Retina (tissue), 1 donor: ENCODE results near the gene KCNK15.

Source experiments
- DNase-seq: peaks from one replicate; pipeline ENCODE4 v3.0.0-alpha.2; 2016

Gene KCNK15

DNA sequence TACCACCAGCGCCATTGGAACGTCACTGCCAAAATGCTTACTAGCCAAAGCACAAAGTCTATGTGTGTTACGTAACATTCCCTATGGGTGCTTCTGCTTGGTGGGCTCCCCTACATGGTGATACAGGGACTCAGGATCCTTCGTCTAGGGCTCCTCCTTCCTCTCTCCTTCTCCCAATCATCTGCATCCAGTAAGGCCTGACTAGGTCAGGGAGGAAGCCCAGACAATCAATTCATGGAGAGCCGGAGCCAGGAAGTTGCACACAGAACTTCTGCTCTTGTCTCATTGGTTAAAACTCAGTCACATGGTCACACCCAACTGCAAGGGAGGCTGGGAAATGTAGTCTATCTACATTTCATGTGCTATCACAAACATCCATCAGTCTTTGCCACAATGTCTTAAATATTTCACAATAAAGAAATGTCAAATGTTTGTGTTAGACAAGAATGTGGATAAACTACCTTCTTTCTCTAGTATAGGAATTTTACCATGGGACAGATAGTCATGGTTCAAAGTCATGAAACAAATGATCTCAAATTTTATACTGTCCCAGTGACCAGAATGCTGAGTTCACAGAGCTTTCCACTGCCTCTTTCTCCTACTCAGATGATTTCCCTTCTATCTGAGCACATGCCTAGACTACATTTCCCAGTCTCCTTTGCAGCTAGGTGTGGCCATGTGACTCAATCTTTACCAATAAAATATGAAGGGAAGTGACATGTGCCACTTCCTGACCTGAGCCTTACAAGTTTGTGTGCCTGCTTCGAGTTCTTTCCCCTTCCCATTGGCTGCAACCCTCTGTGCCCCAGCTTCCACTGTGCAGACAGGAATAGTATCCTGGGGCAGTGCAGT is 9.3 kb upstream of the KCNK15 start:
- peak; percentile 53 for DNase-seq

DNA sequence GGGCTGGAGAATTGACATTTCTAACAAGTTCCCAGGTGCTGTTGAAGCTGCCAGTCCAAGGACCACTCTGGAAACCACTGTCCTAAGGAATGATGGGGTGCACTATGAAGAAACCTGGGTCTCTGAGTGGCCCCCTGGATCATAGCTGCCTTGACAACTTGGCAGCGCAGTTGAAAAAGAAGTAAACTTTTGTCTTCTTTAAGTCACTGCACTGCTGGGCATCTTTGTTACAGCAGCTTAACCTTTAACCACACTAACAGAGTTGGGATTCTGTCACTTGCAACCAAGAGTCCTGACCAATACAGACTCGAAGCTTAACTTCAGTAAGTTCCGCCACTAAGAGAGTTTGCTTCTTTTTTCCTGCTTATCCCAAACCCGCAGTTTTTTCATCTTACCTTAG is 8.5 kb upstream of the KCNK15 start:
- no peak for DNase-seq

DNA sequence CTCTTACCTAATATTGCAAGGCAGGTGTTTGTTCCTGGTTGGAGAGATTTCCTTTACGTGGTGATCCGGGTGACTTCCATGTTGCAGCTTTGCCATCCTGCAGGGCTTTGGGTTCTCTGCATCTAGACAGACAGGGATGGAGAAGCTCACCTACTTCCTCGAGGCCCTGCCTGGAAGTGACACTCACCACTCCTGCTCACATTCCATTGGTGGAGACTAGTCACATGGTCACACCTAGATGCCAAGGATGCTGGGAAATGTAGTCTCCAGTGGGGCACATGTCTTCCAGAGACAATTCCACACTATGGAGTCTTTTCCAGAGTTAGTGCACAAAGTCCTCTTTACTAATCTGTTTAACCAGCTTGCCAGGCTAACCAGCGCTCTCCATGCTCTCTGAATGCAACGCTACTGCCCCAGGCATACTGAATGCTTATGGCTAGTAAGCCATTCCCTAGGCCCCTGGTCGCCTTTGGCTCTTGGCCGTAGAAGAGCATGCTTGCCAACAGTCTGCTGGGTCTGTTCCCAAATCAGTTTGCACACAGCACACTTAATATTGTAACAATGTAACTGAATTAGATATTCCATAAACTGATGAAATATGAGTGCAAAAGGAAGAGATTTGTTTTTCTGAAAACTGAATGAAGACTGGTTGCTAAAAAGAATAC is 6.7 kb upstream of the KCNK15 start:
- DNase-seq, result peak; percentile 67

DNA sequence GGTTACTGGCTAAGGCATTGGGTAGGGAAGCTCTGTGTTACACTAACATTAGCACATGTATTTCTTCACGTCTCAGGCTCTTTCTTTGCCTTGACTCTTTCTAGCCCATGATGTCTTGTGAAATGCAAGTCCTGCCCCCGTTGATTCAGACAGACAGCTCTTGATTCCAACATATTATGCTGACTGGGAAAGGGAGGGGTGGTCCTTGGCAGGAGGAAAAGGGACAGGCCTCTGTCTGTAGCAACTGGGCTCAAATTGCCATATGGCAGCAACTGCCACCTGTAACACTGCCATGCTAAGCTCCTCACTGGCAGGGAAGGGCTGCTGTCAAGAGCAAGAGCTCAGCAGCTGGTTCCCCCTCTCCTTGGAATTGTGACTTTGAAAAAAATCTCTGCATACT is 5.7 kb upstream of the KCNK15 start:
- DNase-seq, result no peak

DNA sequence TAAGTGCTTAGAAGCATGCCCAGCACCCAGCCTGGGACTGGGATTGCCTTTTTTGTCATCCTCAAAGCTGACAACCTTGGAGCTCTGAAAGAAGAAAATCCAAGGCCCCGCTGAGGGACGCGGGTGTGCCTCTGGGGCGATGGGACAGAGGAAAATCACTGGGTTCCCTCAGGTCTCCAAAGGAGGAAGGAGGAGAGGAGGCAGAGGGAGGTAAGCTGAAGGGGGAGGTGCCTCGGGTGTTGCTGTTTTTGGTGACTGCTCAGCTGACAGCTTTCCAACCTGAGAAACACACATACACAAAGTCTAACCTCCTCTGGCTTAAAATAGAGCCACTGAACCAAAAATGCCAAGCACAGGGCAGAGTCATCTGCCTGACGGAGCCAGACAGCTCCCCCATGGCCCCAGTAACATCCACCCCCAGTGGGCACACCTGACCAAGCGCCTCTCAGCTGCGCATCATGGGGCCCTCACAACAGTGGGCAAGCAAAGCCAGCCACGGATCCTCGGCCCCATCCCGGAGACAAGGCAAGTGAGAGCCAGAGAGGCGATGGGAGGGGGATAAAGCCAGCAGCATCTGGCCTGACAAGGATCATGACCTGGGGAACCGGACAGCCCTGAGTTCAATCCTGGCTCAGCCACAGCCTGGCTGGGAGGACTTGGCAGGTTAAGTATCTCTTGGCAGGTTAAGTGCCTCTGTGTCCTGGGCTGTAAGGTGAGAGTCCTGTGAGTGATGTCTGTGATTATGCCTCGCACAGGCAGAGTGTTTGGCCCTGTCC is 3.2 kb upstream of the KCNK15 start:
- DNase-seq, result no peak

DNA sequence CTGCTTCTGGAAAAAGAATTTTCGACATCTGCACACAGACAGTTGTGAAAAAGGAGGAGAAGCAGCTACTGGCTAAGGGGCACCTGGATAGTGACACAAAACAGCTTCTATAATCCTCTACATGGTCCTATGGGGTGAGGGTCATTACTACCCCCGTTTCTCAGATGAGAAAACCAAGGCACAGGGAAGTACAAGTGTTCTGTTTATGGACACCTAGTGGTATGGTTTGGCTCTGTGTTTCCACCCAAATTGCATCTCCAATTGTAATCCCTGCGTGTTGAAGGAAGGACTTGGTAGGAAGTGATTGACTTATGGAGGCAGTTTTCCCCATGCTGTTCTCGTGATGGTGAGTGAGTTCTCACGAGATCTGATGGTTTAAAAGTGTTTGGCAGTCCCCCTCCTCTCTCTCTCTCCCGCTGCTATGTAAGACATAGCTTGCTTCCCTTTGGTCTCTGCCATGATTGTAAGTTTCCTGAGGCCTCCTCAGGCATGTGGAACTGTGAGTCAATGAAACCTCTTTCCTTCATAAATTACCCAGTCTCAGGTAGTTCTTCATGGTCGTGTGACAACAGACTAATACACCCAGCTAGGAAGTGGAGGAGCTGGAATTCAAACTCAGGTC is 2.5 kb upstream of the KCNK15 start:
- DNase-seq, result no peak

DNA sequence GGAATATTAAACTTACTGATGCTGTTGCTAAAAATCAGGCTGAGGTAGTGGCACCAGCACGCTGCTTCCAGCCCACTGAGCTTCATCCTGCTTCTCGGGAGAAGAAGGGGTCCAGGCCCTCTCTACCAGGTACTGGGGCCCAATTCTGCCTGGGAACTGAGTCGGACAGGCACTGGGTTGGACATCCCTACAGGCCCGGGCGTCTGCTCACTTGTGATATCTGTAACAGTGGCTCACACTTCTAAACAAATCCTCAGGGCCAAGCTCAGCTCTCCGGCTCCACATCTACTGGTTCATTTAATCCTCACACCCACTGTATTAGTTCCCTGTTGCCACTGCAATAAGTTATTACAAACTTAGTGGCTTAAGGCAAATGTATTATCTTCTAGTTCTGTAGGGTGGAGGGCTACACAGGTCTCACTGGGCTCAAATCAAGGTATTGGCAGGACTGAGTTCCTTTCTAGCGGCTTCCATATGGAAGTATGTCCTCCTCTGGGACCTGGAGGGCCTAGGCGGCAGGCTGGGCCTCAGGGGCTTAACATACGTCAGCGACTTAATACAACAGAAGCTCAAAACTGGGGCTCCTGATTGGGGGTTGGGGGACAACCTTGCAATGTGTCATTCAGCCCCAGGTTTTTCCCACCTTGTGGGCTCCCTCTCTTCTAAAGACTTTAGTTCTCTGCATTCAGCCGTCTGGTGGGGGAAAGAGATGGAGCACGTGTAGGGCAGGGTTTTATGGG is 1.6 kb upstream of the KCNK15 start:
- DNase-seq, result no peak

DNA sequence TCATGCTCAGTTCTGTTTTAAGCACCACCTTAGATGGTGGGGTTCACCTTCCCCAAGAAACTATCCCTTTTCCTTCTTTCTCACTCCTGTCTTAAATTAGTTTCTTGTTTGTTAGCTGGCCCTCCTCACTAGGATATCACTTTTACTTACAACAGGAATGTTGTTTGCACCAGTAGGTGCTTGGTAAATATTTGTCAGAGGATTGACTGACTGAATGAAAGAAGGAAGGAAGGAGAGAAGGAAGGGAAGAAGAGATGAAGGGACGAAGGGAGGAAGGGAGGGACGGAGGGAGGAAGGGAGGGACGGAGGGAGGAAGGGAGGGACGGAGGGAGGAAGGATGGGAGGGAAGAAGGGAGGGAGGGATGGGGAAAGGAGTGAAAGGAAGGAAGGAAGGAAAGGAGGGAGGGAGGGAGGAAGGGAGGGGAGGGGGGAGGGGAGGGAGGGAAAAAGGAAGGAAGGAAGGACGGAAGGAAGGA is 505 bp upstream of the KCNK15 start:
- no peak for DNase-seq

DNA sequence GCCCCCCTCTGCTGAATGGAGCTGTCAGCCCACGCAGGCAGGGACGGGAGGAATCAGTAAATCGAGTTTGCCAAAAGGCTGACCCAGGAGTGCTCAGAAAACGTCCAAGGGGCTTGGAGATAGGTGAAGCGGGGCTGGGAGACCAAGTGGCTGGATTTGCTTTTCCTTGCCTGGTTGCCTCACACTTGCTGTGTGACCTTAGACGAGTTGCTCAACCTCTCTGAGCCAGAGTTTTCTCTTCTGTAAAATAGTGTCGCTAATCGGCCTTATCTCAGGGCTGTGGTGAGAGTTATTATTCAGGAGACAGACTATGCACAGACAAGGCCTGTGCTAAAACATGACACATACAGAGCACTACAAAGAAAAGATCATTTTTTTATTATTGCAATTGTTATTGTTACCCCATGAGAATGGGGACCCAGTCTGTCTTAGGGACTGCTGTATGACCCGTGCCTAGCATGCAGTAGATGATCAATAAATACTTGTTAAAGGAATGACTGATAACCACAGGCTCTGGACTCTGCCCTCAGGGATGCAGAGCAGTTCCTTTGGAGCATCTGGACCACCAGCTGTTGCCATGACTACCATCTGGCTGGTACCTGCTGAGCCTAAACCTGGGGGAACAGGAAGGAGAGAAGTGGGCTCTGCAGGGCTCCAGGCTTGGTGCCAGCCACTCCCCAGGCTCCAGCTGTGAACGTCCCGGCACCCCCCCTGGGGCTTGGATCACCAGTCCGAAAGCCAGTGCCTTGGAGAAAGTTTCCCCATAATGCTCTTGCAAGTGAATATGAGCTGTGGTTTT is 901 bp downstream of the KCNK15 start:
- DNase-seq, result no peak

DNA sequence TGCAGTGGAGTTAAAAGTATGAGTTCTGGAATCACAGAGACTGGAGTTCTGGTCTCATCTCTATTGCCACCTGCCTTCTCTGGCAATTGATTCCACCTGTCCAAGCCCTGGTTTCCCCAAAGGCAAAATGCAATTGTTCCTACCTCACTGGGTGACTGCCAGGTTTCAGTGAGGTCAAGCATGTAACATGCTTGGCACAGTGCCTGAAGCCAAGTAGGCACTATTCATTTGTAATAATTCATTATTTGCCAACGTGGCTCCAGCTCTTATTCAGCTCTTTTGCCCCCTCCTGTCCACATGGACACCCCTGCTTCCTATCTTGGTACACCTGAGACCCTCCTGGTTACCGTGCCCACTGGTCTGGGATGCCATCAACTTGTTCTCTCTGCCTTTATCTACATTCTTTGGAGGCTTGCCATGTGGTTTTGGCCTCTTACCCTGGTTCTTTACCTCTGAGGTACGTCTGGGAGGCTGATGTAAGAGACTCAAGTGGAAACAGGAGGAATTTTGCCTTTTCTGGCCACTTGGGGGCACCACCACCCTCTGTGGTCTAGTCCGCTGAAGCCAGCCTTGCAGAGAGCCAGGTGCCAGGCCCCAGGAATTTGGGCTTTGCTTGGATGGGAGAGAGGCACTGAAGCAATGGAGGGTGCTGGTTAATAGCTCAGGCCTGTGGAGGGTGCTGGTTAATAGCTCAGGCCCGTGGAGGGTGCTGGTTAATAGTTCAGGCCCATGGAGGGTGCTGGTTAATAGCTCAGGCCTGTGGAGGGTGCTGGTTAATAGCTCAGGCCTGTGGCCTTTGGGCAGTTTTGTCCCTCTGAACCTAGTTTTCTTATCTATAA is 1.7 kb downstream of the KCNK15 start:
- DNase-seq, result peak; percentile 80

DNA sequence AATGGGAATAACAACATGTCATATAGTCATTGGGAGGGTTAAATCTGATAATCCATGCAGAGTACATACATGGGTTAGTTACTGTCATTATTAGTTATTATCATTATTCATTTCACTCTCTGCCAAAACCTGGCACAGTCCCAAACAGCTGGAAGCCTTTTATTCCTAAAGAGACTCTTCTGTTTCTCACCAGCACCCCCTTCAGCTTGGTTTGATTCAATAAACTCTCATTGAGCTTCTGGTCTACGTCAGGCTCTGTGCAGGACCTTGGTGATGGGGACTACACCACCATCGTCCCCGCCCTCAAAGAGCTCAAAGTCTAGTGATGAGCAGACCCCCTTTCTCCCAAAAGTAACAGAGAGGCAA is 2.3 kb downstream of the KCNK15 start:
- no peak for DNase-seq

DNA sequence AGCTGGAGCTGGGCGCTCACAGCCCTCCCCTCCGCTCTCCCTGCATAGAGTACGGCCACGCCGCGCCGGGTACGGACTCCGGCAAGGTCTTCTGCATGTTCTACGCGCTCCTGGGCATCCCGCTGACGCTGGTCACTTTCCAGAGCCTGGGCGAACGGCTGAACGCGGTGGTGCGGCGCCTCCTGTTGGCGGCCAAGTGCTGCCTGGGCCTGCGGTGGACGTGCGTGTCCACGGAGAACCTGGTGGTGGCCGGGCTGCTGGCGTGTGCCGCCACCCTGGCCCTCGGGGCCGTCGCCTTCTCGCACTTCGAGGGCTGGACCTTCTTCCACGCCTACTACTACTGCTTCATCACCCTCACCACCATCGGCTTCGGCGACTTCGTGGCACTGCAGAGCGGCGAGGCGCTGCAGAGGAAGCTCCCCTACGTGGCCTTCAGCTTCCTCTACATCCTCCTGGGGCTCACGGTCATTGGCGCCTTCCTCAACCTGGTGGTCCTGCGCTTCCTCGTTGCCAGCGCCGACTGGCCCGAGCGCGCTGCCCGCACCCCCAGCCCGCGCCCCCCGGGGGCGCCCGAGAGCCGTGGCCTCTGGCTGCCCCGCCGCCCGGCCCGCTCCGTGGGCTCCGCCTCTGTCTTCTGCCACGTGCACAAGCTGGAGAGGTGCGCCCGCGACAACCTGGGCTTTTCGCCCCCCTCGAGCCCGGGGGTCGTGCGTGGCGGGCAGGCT is 4.6 kb downstream of the KCNK15 start:
- no peak for DNase-seq

DNA sequence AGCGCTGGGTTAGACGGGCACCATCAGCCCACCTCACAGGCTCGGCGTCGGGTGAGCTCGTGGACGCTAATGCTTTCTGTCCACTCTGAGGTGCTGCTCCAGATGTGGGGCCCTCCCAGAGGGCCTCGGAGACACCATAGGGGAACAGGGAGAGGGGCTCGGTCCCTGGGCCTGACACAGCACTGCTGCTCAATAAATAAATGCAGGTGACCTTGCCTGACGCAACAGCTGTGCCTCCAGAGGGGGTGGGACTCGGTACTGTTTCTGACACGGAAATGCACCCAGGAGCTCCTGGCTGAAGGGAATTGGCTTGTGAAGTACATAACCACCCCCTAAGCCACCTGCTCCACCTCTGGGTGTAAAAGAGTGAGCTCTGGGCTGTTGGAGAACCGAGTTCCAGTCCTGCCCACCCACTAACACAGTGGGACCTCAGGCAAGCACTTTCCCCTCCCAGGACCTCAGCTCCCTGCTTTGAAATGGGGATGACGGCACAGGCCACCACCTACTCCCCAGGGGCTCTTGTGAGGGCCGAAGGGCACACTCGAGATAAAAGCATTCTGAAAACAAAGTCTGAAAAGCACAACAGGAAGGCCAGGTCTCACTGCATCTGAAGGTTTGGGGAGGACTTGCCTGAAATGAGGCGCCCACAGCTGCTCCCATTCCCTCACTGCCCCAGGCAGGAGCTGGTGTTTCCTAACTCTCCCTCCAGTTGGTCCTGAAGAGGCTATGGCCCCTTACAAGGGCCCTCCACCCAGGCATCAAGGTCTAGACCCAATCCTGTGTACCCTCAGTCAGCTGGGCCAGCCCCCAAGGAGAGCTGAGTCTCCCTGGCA is 6.7 kb downstream of the KCNK15 start:
- DNase-seq, result no peak

DNA sequence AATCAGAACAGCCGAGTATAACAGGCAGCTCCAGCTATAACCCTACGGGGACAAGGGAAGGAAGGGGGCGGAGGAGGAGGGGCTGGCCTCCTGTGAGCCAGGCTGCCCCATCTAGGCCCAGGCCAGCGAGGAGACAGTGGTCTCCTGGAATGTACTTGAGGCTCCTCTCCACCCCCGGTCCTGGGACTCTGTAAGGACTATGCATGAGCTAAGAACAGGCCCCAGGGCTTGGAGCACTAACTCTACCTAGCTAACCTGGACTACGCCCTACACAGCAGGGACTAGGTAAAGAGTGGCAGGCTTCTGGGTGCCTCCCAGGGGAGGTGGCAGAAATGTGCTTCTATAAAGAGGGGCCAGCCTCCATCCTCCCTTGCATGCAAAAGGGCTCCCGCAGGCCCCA is 8.9 kb downstream of the KCNK15 start:
- no peak for DNase-seq

DNA sequence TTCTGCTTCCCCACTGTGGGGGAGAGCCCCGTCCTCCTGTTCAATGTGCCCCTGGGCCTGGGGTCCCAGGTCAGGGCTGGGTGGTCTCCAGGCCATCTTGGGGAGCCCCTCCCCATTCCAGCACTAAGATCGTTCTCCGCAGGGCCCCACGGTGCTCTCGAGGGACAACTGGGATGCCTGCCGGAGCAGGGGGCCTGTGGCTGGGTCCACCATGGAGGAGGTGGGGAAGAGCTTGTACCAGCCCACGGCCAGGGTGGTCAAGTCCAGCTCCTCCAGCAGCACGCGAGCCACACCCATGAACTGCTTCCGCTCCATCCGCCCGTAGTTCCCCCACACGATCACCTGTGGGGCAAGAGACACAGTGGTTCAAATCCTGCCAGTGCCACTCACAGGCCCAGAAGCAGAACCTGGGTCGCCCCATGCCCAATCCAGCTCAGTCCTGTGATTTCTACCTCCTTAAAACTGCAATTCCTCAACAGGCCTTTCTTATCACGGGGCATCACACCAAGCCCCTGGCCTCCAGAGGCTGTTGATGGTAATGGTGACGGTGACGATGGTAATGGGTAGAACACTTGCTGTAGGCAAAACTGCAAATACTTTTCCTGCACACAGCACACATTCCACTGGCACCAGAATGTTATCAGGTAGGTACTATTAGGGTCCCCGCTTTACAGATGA is 10.5 kb downstream of the KCNK15 start:
- DNase-seq, result no peak

DNA sequence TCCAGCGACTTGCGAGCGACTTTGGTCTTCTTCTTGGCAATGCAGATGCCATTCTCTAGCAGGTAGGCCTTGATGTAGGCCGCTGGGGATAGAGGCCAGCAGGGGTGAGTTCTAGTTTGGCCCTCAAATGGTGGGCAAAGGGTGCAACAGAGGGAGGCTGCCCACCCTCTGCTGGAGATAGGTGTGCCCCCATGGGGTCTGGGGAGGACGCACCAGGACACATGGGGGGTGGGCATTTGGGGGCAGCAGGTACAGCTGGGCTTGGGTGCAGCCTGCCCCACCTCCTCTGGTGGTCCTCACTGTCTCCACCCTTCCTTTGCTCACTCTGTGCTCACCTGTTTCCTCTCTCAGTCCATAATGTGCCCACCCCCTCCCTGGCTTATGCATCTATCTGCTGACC is 11.3 kb downstream of the KCNK15 start:
- DNase-seq, result no peak

DNA sequence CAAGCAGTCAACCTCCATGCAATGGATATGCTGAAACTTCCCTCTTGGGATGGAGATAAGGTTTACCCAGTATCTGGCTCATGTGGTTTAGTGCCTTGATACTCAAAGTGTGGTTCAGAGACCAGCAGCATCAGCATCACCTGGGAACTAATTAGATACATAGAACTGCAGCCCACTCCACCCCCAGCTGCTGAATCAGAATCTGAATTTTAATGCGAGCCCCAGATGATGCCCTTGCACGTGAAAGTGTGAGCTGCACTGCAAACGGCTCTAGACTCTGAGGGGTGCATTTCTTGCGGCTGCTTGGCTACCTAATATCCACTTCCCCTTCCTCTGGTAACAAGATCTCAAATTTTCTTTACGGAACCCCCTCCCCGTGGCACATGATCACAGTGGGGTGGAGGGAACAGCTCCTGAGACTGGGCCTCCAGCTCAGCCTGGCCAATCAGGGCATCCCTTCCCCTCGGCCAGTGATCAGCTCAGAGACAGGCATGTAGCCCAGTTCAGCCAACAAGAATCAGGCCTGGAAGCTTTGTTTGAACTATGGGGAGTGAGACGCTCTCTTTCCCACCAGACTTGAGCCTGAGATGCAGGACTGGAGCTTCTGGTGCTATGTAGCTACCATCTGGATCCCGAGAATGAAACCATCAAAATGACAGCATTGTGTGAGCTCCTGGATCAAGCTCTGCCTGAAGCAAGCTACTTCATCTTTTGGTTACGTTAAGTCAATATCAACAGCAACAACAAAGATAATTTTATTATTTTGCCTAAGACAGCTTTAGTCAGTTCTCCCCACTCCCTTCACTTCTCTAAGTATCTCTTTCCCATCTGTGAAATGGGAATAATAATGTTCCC is 12.8 kb downstream of the KCNK15 start:
- DNase-seq, result no peak
